M059J (cell line): ENCODE results near the gene RFC4. TPM values are rescaled to one million over a fixed set of nuclear protein-coding genes. Genes with fewer than 3 reads are reported as not detected.

Source experiments
- DNase-seq: peaks from one replicate; pipeline ENCODE4 v3.0.0-alpha.2; 2012; ENCODE audit warnings: low read depth
- total RNA-seq: library from RNA; depleted of rRNA; stranded (reverse); fragments of >200 nt; shearing (Covaris generic); gene quantifications from 2 replicates; pipeline ENCODE4 v1.2.3, GENCODE V29; 2014

Gene RFC4
- total RNA-seq, 1 experiment from 2014 or later: 141 TPM

DNA sequence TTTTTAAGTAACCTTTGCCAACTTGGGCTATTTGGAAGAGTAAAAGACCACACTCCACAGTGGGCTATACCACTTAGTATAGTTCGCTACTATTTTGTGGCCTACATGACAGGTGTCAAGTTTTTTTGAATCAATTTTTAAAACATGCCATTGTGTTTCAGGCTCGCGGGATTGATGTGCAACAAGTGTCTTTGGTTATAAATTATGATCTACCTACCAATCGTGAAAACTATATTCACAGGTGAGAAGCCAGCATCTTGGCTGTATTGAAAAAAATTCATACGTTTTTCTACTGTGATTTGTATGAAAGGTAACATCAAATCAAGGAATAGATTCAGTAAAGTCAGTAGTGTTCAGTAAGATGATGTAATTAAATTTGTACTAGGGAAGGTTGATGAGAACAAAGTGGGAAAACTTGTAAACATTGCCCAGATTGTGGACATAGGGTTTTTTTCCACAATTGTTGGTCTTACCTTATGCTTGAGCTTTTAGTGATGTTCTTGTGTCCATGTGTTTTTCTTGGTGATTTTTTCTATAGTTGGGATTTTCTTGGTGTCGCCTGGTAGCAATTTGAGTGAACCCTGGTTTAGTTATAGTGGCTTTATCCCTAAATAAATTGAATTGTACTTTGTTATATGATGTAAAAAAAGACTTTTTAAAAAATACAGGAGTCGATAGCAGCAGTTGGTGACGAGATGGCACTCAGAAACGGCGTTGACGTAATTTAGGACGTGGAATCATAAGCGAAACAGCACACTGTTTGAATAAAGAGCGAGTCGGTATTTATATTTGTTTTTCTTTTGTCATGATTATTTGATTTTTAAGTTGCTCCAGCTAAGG, 18.4 kb downstream of the RFC4 start:
- no peak for DNase-seq

DNA sequence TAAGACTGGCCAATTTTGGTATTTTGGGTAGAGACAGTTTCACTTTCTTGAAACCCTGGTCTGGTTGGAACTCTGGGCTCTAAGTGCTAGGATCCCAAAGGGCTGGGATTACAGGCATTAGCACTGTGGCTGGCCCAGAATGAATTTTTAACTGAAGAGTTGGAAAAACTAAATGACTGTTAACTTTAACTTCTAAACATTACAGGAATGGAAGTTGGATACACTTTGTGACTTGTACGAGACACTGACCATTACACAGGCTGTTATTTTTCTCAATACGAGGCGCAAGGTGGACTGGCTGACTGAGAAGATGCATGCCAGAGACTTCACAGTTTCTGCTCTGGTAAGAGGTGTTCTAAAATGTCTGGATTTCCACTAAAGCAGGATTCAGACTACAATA, 19.4 kb downstream of the RFC4 start:
- no peak for DNase-seq

DNA sequence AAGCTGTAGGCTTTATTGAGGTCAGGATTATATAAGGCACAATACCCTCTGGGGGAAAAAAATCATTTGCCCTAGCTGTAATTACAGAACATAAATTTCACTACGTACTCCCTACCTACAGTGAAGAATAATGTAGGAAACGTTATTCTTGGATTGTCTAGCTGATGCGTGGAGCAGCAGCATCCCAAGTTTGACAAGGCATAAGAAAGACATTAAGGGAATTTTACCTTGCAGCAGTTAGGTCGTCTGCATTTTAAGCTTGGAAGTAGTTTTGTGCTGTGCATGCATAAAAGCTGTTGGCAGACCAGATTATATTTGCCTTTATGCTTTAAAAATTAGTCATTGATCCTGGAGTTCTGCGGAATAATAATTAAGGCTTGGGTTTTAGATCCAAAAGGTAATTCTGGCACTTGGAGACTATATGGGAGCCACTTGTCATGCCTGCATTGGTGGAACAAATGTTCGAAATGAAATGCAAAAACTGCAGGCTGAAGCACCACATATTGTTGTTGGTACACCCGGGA, 20.7 kb downstream of the RFC4 start:
- no peak for DNase-seq

DNA sequence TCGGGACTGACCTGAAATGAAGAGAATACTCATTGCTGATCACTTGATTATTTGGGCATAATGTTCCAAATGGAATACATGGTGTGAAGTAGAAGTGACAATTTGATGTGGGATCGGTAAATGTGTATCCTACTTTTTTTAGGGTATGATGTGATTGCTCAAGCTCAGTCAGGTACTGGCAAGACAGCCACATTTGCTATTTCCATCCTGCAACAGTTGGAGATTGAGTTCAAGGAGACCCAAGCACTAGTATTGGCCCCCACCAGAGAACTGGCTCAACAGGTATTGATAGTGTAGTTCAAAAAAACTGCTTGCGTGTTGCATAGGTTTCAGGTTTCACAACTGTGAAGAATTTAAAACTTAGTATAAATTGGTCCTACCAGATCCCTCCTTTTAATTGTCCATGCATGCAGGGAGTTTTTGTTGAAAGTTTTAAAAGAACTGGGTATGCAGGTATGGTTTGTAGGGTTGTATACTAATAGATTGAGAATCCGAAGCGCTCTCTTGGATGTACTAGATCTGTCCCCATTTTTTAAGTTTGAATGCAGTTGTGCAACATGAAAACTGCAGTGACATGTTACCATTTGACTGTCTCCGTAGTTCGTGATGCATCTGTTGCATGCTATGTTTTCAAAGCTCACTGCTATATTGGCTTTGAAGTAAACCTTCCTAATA, 21.3 kb downstream of the RFC4 start:
- DNase-seq: no peak

DNA sequence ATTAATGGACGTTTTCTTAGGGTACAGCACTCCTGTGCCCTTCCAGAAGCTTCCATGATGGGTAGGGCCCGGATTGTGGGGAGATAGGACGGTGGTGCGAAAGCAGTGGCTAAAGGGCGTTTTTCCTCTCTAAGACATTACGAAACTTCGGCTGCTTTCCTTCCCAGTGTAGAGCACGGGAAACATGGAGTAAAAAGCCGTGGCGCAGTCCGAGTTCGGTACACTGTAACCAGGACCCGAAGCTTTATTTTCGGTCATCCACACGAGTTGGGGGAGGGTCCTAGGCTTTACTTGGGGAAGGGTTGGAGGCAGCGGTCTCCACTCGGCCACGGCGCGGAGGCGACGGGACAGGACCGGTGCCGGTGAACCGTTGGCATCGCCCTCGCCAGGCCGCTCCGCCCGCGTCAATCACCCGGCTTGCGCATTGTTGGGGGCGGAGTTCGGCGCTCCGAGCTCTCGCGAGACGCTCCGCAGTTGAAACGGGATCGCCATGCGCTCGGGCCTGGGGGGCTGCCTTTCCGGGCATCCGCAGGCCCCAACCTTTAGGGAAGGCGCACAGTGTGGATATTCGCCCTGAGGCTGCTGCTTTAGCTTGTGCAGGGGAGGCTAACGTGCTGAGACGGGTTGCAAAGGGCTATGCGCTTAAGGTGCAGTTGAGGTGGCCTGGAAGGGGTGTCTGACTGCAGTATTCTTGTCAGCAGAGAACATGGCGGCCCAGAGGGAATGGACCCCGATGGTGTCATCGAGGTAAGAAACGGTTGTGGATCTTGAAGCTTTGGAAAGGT, 22.4 kb downstream of the RFC4 start:
- peak; percentile 74 for DNase-seq

DNA sequence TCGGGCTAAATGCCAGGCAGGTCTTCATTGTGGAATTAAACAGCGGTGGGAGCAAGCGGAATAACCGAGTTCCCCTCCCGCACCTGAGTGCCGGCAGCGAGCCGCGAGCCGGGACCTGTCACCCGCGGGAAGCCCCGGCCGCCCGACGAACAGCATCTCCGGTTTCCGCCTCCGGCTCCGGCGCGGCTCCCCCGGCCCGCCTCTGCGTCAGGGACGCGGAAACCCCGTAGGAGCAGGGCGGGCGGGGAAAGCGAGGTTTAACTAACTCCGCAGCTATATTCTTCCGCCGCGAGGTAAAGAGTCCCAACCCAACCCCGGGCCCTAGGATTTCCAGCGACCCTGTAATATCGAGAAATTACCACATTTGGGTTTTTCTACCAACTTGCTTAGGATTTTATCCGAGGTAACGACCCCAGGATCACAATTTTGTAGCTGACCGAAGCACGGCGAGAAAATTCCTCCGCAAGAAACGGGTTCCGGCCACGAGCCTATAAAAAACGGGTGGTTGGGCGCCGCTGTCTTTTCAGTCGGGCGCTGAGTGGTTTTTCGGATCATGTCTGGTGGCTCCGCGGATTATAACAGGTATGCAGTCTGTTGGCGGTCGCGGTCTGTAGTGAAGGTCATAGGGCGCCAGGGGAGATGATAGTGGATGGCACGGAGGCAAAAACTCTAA, 23.1 kb downstream of the RFC4 start, which contains the start of gene EIF4A2:
EIF4A2 (plus strand) TSS at position 520 of the 673 bp plus-strand sequence; CDS start at position 554, 34 bp downstream.
- DNase-seq: peak; percentile 84

DNA sequence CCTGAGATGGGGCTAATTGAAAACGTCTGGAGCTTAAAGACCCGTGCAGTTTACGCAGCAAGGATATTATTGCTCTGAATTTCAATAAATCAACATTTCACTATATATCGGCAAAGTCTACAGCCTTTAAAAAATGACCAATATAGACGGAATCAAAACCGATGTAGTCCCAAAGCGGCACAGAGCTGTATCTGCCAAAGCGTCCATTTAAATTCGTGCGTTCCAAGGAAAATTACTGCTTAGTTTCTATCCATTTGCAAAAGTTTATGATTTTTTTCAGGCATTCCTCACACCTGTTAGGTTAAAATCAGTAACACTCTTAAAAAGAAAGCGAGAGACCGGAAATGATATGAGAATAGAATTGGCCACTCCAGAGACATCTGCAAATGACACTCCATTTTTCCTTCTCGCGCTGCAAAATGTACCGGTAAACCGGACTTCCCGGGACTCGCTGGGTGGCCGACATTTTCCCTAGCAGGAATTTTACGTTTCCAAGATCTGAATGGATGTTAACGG, 23.7 kb downstream of the RFC4 start:
- DNase-seq: no peak

DNA sequence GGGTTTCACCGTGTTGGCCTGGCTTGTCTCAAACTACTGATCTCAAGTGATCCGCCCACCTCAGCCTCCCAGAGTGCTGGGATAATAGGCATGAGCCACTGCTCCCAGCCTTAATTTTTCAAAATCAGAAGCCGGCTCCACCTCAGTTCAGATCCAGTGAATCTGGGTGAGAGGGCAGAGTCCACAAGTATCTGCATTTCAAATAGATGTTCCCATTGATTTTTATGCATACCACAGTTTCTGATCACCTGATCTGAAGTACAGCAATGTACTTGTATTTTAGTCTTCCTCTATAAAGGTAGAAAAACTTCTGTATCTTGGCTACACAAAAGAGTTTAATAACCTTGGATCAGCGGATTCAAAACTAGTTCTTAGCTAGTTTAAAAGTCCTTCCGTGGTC, 27.1 kb downstream of the RFC4 start:
- DNase-seq: no peak

DNA sequence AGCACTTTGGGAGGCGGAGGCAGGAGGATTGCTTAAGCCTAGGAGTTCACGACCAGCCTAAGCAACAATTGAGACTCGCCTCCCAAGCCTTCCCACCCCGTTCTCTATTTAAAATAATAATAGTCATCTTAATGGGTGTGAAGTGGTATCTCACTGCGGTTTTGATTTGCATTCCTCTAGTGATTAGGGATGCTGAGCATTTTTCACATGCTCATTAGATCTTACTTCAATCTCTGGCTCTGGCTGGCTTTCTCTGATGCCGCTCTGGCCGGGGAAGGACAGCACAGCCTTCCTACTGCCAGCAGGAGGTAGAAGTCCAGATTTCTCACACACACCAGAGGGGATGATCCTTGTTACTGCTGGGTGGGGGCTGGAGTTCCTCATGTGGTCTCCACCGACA, 30.3 kb downstream of the RFC4 start:
- DNase-seq: no peak

DNA sequence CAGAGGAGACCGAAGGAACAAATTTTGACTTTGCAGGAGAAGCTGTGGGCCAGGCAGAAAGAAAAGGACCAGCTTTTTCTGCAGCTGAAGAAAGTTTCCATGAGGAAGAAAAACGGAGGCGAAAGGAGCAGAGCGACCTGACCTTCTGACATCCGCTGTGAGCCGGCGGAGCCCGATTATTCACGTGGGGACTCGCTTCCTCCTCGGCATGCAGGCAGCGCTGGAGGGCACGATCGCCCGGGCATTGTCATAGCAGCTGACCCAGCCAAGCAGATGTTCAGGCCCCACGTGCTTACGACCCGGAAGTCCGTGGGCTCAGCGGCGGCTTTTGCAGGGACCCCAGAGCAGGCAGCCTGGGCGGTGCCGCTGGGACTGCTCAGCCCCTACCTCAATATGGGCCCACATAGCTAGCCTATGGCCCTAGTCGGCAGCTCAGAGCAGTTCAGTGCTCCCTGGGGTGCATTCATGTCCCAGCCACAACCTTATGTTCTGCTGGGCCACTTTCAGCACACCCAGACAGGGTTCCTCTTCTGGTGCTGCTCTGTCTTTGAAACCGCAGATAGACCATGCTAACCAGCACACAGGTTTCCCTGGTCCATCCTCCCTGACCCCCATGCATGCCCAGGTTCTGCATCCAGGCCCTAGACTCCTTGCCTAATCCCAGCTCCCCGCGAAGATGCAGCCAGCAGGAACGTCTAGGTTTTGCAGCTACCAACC, 33.4 kb downstream of the RFC4 start:
- DNase-seq: peak; percentile 53

DNA sequence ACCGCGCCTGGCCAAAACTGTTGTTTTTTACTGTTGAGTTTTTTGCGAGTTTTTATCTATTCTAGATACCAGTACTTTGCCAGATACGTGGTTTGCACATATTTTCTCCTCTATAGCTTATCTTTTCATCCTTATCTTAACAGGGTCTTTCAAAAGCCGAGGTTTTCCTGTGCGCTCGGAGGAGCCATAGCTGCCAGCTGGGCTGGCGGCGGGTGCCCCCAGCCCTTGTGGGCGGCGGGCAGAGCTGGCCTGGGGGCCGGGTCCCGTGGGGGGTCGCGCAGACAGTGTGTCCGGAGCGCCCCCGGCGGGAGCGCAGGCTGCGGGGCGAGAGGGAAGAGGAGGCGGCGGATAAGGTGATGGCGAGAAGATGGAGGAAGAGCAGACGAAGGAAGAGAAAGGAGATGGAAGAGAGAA, 34.0 kb downstream of the RFC4 start:
- no peak for DNase-seq

DNA sequence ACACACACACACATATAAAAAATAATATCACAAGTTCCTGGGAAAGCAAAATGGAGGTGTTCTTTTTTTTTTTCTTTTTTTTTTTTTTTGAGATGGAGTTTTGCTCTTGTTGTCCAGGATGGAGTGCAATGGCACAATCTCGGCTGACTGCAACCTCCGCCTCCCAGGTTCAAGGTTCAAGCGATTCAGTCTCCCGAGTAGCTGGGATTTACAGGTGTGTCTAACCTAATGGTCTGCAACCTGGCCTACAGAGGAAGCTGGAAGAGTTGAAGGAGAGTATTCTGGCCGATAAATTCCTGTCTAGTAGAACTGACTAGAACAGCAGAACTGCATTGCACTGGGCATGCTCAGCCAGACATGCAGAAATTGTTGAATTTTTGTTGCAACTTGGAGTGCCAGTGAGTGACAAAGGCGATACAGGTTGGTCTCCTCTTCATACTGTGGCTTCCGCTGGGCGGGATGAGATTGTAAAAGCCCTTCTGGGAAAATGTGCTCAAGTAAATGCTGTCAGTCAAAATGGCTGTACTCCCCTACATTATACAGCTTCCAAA, 45.3 kb downstream of the RFC4 start:
- DNase-seq: no peak

DNA sequence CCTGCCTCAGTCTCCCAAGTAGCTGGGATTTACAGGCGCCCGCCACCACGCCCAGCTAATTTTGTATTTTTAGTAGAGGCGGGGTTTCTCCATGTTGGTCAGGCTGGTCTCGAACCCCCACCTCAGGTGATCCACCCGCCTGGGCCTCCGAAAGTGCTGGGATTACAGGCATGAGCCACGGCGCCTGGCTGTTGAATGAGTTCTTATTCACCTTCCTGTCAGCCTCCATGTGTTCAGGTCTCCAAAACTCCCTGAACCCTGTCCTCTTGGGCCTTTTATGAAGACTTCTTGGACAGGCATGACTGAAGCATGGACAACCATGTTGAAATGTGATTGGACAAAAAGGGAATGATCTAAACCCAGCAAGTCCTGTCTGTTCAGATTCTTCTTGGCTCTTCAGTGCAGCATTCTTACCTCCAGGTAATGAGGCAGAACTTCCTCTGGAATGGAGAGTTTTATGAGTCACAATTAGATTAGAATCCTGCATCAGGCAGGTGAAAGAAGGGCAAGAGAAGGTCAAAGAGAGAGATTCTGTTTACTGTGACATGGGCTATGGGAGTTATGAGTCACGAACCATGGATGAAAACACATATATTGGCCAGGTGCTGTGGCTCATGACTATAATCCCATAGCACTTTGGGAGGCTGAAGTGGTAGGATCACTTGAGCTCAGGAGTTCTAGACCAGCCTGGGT, 46.0 kb downstream of the RFC4 start:
- DNase-seq: peak; percentile 75

DNA sequence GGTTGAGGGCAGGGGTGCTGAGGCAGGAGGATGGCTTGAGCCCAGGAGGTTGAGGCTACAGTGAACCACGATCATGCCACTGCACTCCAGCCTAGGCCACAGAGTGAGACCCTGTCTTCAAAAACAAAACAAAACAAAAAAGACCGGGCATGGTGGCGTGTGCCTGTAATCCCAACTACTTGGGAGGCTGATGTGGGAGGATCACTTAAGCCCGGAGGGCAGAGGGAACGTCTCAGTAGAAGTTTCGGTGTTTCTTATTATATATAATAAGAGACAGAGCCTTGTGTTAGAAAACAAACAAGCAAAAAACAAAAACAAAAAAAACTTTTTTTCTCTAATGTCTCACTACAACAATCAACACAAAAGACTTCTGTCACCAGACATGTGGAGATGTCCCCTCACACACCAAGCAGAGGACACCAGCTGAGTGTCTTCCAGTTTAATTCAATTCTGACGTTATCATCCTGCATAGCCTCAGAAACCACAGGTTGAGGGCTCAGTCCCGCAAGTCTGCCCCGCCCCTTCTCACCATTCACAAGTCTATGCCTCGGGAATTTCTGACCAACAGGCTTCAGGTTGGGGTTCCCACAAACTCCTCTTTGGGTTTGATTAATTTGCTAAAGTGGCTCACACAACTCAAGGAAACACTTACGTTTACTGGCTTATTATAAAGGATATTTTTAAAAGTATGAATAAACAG, 46.9 kb downstream of the RFC4 start:
- peak; percentile 28 for DNase-seq

DNA sequence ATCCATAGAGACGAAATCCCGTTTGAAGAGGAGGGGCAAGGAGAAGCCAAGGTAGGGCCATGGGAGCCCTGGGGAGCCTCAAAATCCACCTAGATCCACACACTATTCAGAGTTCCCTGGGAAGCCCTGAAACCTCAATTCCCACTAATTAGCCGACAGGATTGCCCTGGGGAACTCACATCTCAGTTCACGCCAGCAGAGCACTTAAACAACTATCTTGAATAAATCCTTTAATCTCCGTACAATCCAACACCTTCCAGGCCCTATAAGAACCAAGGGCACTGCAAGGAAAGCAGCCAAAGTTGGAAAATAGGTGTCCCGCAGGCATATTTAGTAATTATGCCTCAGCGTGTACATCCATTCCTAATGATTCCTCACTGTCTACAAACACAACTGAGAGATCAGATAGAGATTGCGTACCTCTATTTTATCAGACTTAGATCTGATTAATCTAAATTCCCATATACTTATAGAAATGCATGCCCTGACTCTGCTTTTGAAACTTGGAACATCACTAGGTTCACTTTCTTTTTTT, 48.5 kb downstream of the RFC4 start:
- no peak for DNase-seq

DNA sequence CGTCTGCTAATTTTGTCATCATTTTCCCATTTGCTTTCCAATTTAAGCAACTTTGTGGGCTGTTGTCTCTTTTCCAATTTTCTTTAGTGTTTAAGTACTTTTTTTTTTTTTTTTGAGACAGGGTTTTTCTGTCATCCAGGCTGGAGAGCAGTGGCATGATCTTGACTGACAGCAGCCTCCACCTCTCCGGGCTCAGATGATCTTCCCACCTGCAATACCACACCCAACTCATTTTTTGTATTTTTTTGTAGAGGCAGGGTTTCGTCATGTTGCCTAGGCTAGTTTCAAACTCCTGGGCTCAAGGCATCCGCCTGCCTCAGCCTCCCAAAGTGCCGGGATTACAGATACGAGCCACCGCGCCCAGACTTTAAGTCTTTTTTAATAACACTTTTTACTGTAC, 49.1 kb downstream of the RFC4 start:
- DNase-seq: no peak

DNA sequence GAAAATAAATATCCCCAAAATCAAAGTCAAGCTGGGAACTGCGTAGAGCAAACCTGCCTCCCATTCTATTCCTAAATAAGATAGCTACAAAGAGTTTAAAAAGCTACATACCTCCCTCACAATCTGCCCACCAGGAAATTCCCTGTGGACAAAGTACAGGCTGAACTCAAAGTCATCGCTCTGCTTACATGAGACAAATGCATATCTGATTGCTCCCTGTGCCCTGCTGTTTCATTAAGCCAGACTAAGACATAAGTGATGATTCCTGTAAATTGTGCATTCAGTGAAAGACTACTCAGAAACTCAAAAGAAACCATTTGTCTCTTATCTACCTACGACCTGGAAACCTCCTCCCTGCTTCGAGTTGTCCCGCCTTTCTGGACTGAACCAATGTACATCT, 51.4 kb downstream of the RFC4 start:
- no peak for DNase-seq

DNA sequence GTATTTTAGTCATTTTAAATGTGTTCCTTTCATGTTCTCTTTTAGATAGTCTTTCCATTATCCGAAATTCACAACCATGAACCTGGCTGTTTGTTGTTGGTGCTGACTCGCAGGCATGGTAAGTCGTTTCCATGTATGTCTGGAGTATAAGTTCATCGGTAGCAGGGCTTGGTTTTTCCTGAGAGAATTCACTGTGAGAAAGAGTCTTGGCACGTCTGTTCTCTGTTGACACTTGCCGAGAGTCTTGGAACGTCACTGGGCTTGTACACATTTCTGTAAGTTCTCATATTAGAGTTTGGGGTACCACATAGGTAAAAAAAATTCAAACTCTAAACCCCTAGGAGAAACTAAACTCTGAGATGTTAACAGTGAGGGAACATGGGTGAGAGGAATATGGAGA, 52.3 kb downstream of the RFC4 start:
- DNase-seq: no peak

DNA sequence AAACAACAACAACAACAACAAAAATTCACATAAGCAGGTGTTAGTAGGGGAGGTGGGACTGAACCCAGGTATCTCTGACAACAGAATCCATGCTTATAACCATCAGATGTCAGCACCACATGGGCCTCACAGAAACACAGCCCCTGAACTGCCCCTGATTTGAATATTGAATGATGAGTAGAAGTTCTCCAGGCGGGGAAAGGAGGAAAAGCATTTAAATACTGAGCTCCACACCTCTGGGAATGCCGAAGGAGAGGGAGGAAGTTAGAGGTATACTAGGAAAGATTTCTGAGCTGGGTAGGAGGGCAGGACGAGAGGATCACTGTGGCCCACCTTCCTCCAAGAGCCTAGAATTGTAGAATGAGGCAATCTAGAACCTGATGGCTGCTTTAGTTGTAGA, 54.8 kb downstream of the RFC4 start:
- no peak for DNase-seq
